ENCODE results near the gene CCDC91.

DNA sequence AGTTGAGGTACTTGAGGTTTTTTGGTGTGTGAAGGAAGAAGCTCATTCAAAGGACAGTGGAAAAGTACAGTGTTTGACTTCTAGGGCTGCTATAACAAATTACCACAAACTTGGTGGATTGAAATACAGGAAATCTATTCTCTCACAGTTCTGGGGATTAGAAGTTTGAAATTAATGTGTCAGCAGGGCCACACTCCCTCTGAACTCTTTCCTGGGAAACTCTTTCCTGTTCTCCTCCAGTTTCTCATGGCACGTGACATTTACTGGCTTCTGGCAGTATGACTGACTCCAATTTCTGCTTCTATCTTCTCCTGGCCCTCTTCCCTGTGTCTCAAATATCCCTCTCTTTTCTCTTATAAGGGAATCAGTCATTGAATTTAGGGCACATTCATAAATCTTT, 160.2 kb downstream of the CCDC91 start:
- TF ChIP-seq, protein P1, sequence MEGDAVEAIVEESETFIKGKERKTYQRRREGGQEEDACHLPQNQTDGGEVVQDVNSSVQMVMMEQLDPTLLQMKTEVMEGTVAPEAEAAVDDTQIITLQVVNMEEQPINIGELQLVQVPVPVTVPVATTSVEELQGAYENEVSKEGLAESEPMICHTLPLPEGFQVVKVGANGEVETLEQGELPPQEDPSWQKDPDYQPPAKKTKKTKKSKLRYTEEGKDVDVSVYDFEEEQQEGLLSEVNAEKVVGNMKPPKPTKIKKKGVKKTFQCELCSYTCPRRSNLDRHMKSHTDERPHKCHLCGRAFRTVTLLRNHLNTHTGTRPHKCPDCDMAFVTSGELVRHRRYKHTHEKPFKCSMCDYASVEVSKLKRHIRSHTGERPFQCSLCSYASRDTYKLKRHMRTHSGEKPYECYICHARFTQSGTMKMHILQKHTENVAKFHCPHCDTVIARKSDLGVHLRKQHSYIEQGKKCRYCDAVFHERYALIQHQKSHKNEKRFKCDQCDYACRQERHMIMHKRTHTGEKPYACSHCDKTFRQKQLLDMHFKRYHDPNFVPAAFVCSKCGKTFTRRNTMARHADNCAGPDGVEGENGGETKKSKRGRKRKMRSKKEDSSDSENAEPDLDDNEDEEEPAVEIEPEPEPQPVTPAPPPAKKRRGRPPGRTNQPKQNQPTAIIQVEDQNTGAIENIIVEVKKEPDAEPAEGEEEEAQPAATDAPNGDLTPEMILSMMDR (IDR thresholded peaks at IDR 0.05) = no peak
- TF ChIP-seq EP300 (IDR thresholded peaks at IDR 0.05) (no peak), JUN (IDR thresholded peaks at IDR 0.05) (no peak), ESRRA (IDR thresholded peaks at IDR 0.05; ENCODE audit: borderline replicate concordance, low read length) (no peak), CBX2 (IDR thresholded peaks at IDR 0.05; ENCODE audit: borderline replicate concordance, low read depth) (no peak), POLR2AphosphoS2 (conservative IDR thresholded peaks at IDR 0.05; ENCODE audit: low read length) (no peak), MAFK (IDR thresholded peaks at IDR 0.05; ENCODE audit: partially characterized antibody) (no peak), KDM1A (IDR thresholded peaks at IDR 0.05; ENCODE audit: low read depth) (no peak), RAD21 (conservative IDR thresholded peaks at IDR 0.05 in 1 of 2, IDR thresholded peaks at IDR 0.05 in 1 of 2) (no peak), POLR2A (IDR thresholded peaks at IDR 0.05; ENCODE audit: low read length) (no peak), SMC3 (IDR thresholded peaks at IDR 0.05) (no peak), HDAC2 (IDR thresholded peaks at IDR 0.05) (no peak), NR3C1 (IDR thresholded peaks at IDR 0.05) (no peak)
- TF ChIP-seq, protein P2, sequence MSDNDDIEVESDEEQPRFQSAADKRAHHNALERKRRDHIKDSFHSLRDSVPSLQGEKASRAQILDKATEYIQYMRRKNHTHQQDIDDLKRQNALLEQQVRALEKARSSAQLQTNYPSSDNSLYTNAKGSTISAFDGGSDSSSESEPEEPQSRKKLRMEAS (IDR thresholded peaks at IDR 0.05) = no peak

All from A549 (cell line).